Muscle of back (tissue), 10 donors: ENCODE results near the gene LEFTY2. TPM values are rescaled to one million over a fixed set of nuclear protein-coding genes. Genes with fewer than 3 reads are reported as not detected.

Experiments used
- polyA plus RNA-seq, 10 donors: library from polyadenylated mRNA; unstranded; fragments of 120-200 nt; gene quantifications; one replicate each; pipeline ENCODE4 v1.2.1, GENCODE V29; 2013; ENCODE audit not compliant: insufficient read length in 10 of 10

Gene LEFTY2
- polyA plus RNA-seq, 10 donors = 2.1 to 6.7 (median 3.6) TPM

Other genes starting within 250 kb of the LEFTY2 start
- 100 to 1,000 TPM; 180 to 250 (median 213) TPM for gene SRP9, start 163.4 kb downstream of the LEFTY2 start, polyA plus RNA-seq
- 10 to 100 TPM; 27.8 to 43.3 (median 32.3) TPM for gene EPHX1, start 131.1 kb downstream of the LEFTY2 start, polyA plus RNA-seq
- gene TMEM63A, start 58.8 kb downstream of the LEFTY2 start, polyA plus RNA-seq = 10 to 100 TPM; 15.6 to 41.8 (median 22.4) TPM
- gene LEFTY1, start 52.1 kb downstream of the LEFTY2 start, polyA plus RNA-seq = under 1 TPM in 8 of 10 donors, not detected in 2; 0.18 to 0.48 (median 0.31) TPM
- gene PYCR2, start 17.0 kb downstream of the LEFTY2 start, polyA plus RNA-seq = 10 to 100 TPM; 26.9 to 37.7 (median 32.3) TPM
- 10 to 100 TPM; 11.7 to 17.4 (median 14.8) TPM for gene SDE2, start 58.1 kb upstream of the LEFTY2 start, polyA plus RNA-seq
- 100 to 1,000 TPM; 631 to 870 (median 684) TPM for gene H3-3A, start 121.5 kb upstream of the LEFTY2 start, polyA plus RNA-seq
- gene ACBD3, start 245.5 kb upstream of the LEFTY2 start, polyA plus RNA-seq = 10 to 100 TPM; 45.6 to 63.1 (median 51.4) TPM